NCI-H82 treated with DMSO at 0.1 percent for 48 hours (cell line): ENCODE data around the gene DBH.
"Not testable (repeated sequence)": the region's sequence is repeated elsewhere in the genome, so short reads cannot be mapped to it uniquely, and the experiment has no call there.

Source experiments
- DNase-seq: peaks from one replicate; lab custom pipeline; 2025; ENCODE audit not compliant: unreplicated experiment; lab: John Stamatoyannopoulos, UW

DBH gene

DNA sequence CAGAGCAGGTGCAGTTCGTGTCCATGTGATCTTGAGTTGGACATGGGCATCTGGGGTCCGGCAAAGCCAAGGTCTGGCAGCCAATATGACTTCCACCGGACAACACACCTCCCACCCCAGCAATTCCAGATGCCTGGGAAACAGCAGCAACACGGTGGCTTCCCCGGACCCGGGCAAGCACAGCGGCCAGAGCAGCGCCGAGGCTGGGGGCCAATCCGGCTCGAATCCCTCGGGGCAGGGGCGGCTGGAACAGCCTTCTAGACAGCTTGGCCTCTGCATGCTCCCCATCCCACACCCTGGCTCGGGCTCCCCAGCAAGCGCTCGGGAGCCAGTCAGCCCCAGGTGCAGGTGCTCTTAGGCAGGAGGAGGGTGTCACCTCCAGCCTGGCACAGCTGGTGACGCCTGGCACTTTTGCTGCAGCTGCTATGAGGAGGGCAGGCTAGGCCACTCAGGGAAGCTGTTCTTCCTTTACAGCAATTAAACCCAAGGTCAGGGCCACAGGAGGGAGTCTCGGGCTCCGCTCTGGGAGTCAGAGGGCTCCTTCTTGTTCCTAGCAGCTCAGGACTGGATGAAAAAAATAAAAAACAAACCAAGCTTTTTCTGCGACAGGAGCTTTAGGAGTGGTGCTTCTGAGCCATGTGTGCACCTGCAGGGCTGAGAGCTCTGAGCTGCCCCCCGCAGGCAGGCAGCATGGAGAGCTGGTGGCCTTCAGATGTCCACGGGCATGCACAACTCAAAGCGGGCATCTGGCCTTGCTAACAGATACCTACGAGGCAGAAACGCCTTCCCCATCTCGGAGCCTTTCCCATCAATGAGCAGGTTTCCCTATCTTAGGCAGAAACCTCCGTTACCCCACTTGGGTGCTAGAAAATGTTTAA lies 28.2 kb downstream of the DBH start:
- DNase-seq, result no peak

DNA sequence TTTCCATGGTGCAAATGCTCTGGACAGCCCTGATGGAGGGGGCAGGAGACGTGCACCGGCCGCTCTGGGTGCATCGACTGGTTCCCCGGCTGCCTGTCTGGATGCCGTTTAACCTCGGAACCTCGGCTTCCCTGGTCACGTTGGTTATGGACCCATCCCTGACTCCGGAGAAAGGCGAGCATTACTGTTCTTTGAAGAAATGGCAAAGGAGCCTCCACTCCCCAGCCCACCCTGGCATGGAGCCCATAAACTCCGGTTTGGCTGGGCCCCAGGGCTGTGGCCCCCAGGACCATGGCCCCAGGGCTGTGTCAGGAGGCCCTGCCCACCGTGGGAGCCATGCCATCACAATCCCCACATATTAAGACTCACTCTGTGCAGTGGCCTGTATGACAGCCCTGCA lies 28.9 kb downstream of the DBH start:
- DNase-seq, result no peak

DNA sequence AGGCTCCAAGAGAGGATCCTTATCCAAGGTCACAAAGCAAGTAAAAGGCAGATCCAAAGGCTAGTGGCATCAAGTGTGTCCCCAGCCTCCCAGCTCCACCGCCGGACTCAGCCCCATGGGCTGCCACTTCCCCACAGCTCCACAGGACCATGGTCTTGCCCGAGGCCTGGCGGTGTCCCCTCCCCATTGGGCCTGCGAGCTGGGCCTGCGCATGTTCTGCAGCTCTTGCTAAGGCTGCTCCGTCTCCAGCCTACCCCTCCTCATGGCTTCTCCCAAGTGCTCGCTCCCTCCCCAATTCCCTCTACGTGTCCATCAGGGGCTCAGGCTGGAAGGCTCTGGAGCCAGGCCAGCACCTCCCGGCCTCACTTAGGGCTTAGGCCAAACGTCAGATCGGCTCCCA lies 29.4 kb downstream of the DBH start:
- DNase-seq, result no peak

DNA sequence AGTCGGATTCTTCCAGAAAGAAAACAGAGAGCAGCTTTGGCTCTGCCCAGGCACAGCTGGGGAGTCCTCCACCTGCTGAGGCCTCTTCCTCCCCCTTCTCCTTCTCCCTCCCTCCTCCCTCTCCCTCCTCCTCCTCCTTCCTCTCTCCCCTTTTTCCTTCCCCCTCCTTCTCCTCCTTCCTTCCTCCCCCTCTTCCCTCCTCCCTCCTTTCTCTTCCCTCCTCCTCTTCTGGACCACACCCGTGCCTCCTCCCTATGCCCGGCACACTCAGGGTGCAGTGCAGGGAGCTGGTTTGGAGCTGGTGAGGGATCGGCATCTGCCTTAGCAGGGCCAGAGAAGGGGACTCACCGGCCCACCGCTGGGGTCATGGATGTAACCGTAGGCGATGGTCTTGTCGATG lies 30.2 kb downstream of the DBH start:
- DNase-seq, result no peak

DNA sequence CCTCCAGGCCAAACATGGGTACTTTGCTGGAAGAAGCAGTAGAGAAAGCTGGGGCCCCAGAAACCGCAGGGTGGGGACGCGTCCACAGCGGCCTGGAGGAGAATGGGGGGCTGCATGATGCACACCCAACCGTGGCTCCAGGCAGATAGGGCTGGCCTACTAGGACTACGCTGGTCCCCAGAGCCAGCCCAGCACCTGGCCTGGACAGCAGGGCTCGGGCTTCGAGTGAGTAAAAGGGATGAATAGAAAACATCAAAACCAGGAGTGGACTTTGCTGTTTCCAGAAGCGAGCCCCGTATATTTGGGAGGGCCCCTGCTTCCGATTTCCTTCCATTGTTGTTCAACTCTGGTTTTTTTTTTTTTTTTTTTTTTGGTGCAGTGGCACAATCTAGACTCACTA lies 30.7 kb downstream of the DBH start:
- no peak for DNase-seq

DNA sequence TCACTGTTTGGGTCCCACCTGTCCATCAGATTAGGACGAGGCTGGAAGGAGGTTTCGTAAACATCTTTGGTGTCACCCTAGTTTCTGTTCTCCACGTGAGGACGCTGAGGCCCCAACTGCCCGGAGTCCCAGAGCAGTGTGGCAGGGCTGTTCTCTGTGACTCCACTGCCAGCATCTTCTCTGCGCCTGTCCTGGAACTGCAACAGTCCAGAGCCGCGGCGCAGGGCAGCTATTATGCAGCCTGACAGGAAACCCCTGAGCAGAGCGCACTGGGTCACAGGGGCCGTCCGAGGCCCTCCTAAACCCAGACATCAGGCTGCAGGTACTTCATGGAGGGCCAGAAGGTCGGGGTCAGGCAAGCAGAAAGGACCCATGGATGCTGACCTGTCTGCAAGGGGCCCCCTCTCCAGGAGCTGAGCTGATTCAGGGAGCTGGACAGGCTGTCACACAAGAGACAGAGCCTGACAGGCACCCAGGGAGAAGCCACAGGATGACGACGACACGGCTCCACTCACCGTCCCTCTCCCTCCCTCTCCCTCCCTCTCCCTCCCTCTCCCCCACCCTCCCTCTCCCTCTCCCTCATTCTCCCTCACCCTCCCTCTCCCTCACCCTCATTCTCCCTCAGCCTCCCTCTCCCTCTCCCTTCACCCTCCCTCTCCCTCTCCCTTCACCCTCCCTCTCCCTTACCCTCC lies 31.7 kb downstream of the DBH start:
- DNase-seq, result no peak

DNA sequence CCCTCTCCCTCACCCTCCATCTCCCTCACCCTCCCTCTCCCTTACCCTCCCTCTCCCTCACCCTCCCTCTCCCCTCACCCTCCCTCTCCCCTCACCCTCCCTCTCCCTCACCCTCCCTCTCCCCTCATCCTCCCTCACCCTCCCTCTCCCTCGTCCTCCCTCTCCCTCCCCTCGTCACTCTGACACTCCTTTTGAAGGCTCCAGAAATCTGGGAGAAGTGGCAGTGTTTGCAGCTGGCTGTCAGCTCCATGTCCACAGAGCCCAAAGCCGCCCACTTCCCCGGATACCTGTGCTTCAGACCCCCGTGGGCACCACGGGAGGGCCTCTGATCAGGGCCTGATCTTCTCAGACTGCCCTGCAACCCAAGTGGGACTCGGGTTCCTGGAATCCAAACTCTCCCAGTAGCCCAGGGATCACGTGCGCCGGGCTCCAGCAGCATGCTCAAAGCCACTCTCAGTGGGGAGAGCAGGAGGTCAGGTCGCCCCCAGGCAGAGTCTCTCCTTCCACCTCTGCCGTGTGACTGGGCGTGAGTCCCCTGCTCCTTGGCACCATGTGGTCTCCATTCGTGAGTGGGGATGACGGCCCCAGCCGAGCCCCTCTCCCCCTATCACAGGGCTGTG lies 33.1 kb downstream of the DBH start:
- DNase-seq, result no peak

- no peak for DNase-seq
Observed at GRCh38 chr9:133670466-133670865, 34.3 kb downstream of the DBH start.

DNA sequence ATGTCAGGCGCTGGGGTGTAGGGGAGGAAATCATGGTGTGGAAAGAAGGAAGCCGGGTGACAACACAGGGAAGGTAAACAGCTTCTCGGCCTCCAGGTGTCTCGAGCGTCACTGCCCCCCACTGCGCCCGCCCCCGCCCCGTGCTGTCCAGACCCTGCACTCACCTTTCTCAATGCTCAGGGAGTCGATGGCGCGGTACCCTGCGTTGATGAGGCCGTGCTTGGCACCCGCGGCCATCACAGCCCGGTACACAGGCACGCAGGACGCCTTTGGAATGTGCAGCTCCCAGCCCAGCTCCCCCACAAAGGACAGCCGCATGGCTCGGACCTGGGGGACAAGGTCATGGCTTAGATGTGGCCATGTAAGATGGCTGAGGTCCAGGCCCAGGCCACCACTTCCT lies 35.2 kb downstream of the DBH start:
- DNase-seq, result no peak

DNA sequence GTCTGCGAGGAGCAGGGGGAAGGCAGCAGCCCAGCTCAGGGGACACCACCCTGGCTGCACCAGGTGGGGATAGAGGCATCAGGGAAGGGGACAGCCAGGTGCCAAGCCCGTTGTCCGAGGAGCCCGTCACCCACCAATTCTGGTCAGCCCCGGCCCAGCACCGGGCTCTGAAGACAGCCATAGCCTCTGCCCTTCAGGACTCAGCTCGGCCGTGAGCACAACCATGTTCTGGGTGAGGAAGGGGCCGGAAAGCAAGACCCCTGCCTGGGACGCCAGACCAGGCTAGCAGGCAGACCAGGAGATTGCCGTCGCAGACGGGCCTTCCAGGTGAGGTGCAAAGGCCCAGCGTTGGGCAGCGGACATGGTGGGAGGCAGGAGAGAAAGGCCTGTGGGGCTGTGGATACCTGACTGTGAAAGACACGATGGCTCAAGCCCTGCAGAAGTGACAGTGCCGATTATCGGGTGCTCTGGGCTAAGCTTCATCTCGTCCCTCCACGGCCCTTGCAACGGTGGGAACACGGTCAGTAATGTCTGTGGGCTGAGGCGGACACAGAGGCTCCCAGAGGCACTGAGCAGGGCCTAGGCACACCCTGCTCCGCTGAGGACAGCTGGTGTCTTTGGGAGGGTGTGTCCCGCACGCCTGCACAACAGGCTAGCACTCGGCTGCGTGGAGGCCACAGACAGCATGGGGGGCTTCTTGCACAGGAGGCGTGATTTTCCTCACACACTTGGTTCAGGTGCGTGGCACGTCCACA lies 36.5 kb downstream of the DBH start:
- DNase-seq, result no peak

- no peak for DNase-seq
Observed at GRCh38 chr9:133673258-133673655, 37.1 kb downstream of the DBH start.

DNA sequence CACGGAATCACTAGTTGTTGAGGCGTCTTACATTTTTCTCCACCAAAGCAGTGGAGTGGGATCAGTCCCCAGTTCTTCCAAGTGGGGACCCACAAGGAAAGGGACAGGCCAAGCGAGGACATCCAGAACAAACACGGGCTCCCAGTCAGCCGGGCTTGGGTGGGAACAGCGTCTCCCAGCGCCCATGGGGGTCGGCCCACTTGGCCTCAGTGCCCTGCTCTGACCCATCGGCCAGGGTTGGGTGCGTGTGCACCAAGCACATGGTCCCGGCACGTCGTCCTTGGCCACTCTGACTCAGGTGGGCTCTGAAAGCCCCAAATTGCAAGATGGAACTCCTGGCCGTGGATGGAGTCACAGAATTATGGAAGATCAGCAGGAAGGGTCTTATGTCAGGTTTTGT lies 37.9 kb downstream of the DBH start:
- DNase-seq, result no peak

- not testable (repeated sequence) for DNase-seq
Observed at GRCh38 chr9:133675796-133676195, 39.6 kb downstream of the DBH start.

DNA sequence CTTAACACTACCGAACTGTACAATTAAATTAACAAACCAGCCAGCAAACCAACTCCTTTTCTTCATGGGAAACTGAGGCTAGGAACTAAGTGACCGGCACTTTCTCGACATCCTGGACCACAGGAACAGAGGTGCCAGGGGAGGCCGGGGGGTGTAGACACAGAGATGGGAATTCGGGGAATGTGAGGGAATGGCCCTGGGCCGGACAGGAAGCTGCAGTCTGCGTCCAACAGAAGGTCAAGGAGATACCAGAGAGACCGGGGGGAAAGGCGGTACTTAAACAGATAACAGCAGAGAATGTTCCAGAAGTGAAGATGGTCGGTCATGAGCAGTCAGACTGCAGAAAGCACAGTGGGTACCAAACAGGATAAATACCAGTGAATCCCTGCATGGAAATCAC lies 40.3 kb downstream of the DBH start:
- no peak for DNase-seq

- DNase-seq, result no peak
Observed at GRCh38 chr9:133677126-133678010, 41.2 kb downstream of the DBH start.

- no peak for DNase-seq
Observed at GRCh38 chr9:133679056-133679455, 42.9 kb downstream of the DBH start.

DNA sequence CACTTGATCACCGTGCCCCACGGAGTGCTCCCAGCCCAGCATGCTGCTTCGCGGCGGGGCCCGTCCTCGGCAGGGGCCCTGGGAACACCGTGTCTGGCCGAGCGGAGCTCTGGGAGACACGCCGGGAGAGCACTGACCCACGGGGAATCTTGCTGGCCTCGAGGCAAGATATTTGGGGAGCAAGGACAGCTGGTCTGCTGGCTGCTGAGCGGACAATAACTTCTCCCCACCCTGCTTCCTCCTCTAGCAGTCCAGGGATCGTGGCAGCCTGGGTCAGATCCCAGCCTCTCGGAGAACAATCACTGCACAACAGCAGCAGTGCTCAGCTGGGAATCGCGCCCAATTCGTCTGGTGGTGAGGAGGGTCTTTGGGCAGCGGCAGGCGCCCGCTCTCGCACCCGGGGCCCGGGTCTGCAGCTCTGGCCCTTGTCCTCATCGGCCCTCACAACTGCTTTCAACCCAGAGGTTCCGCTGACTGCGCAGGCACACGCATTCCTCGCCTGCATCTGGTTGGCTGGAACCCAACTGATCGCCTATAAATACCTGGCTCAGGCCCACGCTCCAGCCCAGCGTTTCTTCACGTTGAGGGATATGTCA lies 43.4 kb downstream of the DBH start:
- DNase-seq, result no peak

- no peak for DNase-seq
Observed at GRCh38 chr9:133680250-133680975, 44.2 kb downstream of the DBH start.

GRCh38 chr9:133680976-133681657 lies 45.0 kb downstream of the DBH start:
- DNase-seq, result no peak
